Fibroblast of lung (primary cell): ENCODE data around the gene PPIE. TPM values are rescaled to one million over a fixed set of nuclear protein-coding genes. Genes with fewer than 3 reads are reported as not detected.

Source experiments
- DNase-seq, 2 donors: peaks; one replicate each; pipeline versions ENCODE4 v3.0.0 to v3.0.0-alpha.2; 2010; ENCODE audit warnings: low read depth in 2 of 2
- H2AFZ ChIP-seq: 2 replicates; pipeline ENCODE4 v1.5.1; 2012; ENCODE audit warnings: low read length, control low read depth, inconsistent platforms
- H3K27ac ChIP-seq: 2 replicates; pipeline ENCODE4 v1.5.1; 2011; ENCODE audit warnings: low read length, control low read depth; ENCODE audit not compliant: insufficient read depth
- H3K27me3 ChIP-seq: 2 replicates; pipeline ENCODE4 v1.5.1; 2011; ENCODE audit warnings: mild to moderate bottlenecking, low read length; ENCODE audit not compliant: control insufficient read depth, insufficient read depth
- H3K36me3 ChIP-seq: 2 replicates; pipeline ENCODE4 v1.5.1; 2011; ENCODE audit warnings: low read length; ENCODE audit not compliant: control insufficient read depth, insufficient read depth
- H3K4me1 ChIP-seq: 2 replicates; pipeline ENCODE4 v1.5.1; 2011; ENCODE audit warnings: low read length; ENCODE audit not compliant: control insufficient read depth, insufficient read depth; ENCODE audit errors: extremely low read depth
- H3K4me2 ChIP-seq: 2 replicates; pipeline ENCODE4 v1.5.1; 2011; ENCODE audit warnings: low read length, control low read depth; ENCODE audit not compliant: insufficient read depth; ENCODE audit errors: extremely low read depth
- H3K4me3 ChIP-seq, 4 experiments: fragments of 200-600 bp in 1 of 4; sonication (generic) in 1 of 4; replicated peaks in 1 of 4; 2 replicates each; pipeline ENCODE4 v1.5.1; 2011 to 2016; ENCODE audit warnings: low read length in 4 of 4, low read depth in 3 of 4, mild to moderate bottlenecking in 3 of 4, control low read depth in 2 of 4, inconsistent platforms in 1 of 4, mixed read lengths in 1 of 4; ENCODE audit not compliant: insufficient read depth in 1 of 4; ENCODE audit errors: control extremely low read depth in 1 of 4
- H3K79me2 ChIP-seq: 2 replicates; pipeline ENCODE4 v1.5.1; 2012; ENCODE audit warnings: mild to moderate bottlenecking, low read length, inconsistent platforms; ENCODE audit not compliant: control insufficient read depth, insufficient read depth
- H3K9ac ChIP-seq: 2 replicates; pipeline ENCODE4 v1.5.1; 2011; ENCODE audit warnings: mild to moderate bottlenecking, low read length, control low read depth; ENCODE audit not compliant: insufficient read depth
- H3K9me3 ChIP-seq: 2 replicates; pipeline ENCODE4 v1.5.1; 2012; ENCODE audit warnings: low read depth, low read length; ENCODE audit not compliant: control insufficient read depth, insufficient read depth
- H4K20me1 ChIP-seq: 2 replicates; pipeline ENCODE4 v1.5.1; 2011; ENCODE audit warnings: low read length; ENCODE audit not compliant: control insufficient read depth, insufficient read depth; ENCODE audit errors: extremely low read depth
- EZH2 ChIP-seq: IDR thresholded peaks from 2 replicates; pipeline ENCODE4 v1.5.1; 2012; ENCODE audit warnings: low read length, control low read depth, mild to moderate bottlenecking; ENCODE audit errors: missing control alignments
- polyA plus RNA-seq, 2 donors: library from polyadenylated mRNA; depleted of rRNA in 1 of 2; stranded (reverse) in 1 of 2; unstranded in 1 of 2; fragments of >200 nt; gene quantifications; 2 replicates each; pipeline ENCODE4 v1.2.1, GENCODE V29; 2011 to 2012; ENCODE audit warnings: missing spikeins in 1 of 2
- total RNA-seq: library from RNA; depleted of rRNA; stranded (reverse); fragments of >200 nt; gene quantifications from 2 replicates; pipeline ENCODE4 v1.2.1, GENCODE V29; 2014
- TF ChIP-seq, protein P1 (sequence below), 2 donors: IDR thresholded peaks in 1 of 2; conservative IDR thresholded peaks in 1 of 2; 1 replicate in 1 of 2; 2 replicates in 1 of 2; pipeline ENCODE4 v1.5.1; 2011 to 2012; ENCODE audit warnings: low read length in 2 of 2, control low read depth in 1 of 2, inconsistent platforms in 1 of 2, low read depth in 1 of 2, mild to moderate bottlenecking in 1 of 2

The PPIE gene
- total and polyA plus RNA-seq, 2 donors (not counting 1 experiment from before 2014, with no cell fraction given) = 38.8 to 58.8 TPM

DNA sequence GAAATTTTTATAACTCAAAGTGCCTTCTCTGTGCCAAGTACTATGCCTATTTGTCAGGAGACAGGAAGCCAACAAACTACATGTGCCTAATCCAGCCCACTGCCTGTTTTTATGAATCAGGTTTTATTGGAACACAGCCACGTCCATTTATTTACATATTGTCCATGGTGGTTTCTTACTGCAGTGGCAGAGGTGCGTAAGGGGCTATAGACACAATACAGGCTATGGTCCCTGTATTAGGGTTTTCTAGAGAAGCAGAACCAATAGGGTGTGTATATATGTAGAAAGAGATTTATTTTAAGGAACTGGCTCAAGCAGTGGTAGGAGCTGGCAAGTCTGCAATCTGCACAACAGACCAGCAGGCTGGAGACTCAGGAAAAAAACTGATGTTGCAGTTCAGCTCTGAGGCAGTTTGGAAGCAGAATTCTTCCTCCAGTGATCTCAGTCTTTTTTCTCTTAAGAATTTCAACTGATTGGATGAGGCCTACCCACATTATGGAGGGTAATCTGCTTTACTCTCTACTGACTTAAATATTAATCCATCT, 15.4 kb downstream of the PPIE start:
- no peak overlapping the region for H3K9ac ChIP-seq
- H3K4me1 ChIP-seq = peaks cover 4% of the 10 kb centered on the region
- no peaks in the 10 kb centered on the region for H3K9me3 ChIP-seq
- no peaks in the 10 kb centered on the region for H3K79me2 ChIP-seq
- no peak overlapping the region for H3K4me2 ChIP-seq
- H4K20me1 ChIP-seq = no peaks in the 10 kb centered on the region
- no peak overlapping the region for H2AFZ ChIP-seq
- DNase-seq = peak in 1 of 2 donors; percentile 67
- no peak overlapping the region for H3K4me3 ChIP-seq
- no peak overlapping the region for H3K27ac ChIP-seq
- H3K36me3 ChIP-seq = peaks cover 24% of the 10 kb centered on the region
- TF ChIP-seq, protein P1, sequence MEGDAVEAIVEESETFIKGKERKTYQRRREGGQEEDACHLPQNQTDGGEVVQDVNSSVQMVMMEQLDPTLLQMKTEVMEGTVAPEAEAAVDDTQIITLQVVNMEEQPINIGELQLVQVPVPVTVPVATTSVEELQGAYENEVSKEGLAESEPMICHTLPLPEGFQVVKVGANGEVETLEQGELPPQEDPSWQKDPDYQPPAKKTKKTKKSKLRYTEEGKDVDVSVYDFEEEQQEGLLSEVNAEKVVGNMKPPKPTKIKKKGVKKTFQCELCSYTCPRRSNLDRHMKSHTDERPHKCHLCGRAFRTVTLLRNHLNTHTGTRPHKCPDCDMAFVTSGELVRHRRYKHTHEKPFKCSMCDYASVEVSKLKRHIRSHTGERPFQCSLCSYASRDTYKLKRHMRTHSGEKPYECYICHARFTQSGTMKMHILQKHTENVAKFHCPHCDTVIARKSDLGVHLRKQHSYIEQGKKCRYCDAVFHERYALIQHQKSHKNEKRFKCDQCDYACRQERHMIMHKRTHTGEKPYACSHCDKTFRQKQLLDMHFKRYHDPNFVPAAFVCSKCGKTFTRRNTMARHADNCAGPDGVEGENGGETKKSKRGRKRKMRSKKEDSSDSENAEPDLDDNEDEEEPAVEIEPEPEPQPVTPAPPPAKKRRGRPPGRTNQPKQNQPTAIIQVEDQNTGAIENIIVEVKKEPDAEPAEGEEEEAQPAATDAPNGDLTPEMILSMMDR (conservative IDR thresholded peaks at IDR 0.05 in 1 of 2, IDR thresholded peaks at IDR 0.05 in 1 of 2; ENCODE audit: low read depth in 1 of 2, low read length in 2 of 2) = no peak
- no peak for TF ChIP-seq EZH2
- H3K27me3 ChIP-seq = no peaks in the 10 kb centered on the region

- Histone ChIP-seq H3K4me1 (peaks cover 4% of the 10 kb centered on the region), H3K9me3 (no peaks in the 10 kb centered on the region), H4K20me1 (no peaks in the 10 kb centered on the region), H3K79me2 (no peaks in the 10 kb centered on the region), H3K36me3 (peaks cover 19% of the 10 kb centered on the region), H3K9ac (no peak overlapping the region), H3K27ac (no peak overlapping the region), H3K4me3 (no peak overlapping the region), H3K27me3 (no peaks in the 10 kb centered on the region), H2AFZ (no peak overlapping the region), H3K4me2 (no peak overlapping the region)
- DNase-seq = peak; percentile 22
- TF ChIP-seq, protein P1 (conservative IDR thresholded peaks at IDR 0.05 in 1 of 2, IDR thresholded peaks at IDR 0.05 in 1 of 2; ENCODE audit: low read depth in 1 of 2, low read length in 2 of 2) = no peak
- no peak for TF ChIP-seq EZH2
These were observed 16.3 kb downstream of the PPIE start for GRCh38 chr1:39754906-39755504.

- Histone ChIP-seq H3K9ac (no peak overlapping the region), H3K79me2 (no peaks in the 10 kb centered on the region), H3K4me3 (no peak overlapping the region), H3K4me1 (peaks cover 4% of the 10 kb centered on the region), H3K9me3 (no peaks in the 10 kb centered on the region), H4K20me1 (no peaks in the 10 kb centered on the region), H3K27me3 (no peaks in the 10 kb centered on the region), H3K36me3 (peaks cover 16% of the 10 kb centered on the region), H2AFZ (no peak overlapping the region), H3K4me2 (no peak overlapping the region), H3K27ac (no peak overlapping the region)
- TF ChIP-seq, protein P1 (conservative IDR thresholded peaks at IDR 0.05 in 1 of 2, IDR thresholded peaks at IDR 0.05 in 1 of 2; ENCODE audit: low read depth in 1 of 2, low read length in 2 of 2) = no peak
- TF ChIP-seq EZH2 = no peak
- DNase-seq = no peak
These were observed 17.4 kb downstream of the PPIE start for GRCh38 chr1:39755965-39756659.
